SK-N-SH (cell line): Measurements from ENCODE around the gene C16orf78. TPM values are rescaled to one million over a fixed set of nuclear protein-coding genes. Genes with fewer than 3 reads are reported as not detected.

Experiments used
- CTCF ChIA-PET: fragments of 300-600, 350-600 bp; formaldehyde crosslinking; extraction: SDS; loops from one replicate; lab custom pipeline; 2021; lab: Yijun Ruan, JAX
- POLR2A ChIA-PET: fragments of 350-600 bp; sonication (Branson Sonifier 250); formaldehyde crosslinking; extraction: SDS; loops from one replicate; lab custom pipeline; 2020; ENCODE audit warnings: antibody characterized with exemption, inconsistent platforms; lab: Yijun Ruan, JAX
- DNase-seq: peaks from one replicate; pipeline ENCODE4 v3.0.0; 2012
- H2AFZ ChIP-seq: fragments of 200-600 bp; sonication (generic); 2 replicates; pipeline ENCODE4 v1.8.1; 2016; ENCODE audit warnings: antibody characterized with exemption, mild to moderate bottlenecking, low read depth
- H3F3A ChIP-seq: fragments of 200-600 bp; sonication (generic); replicated peaks from 2 replicates; pipeline ENCODE3; 2016; ENCODE audit warnings: antibody characterized with exemption, mild to moderate bottlenecking; ENCODE audit not compliant: insufficient read depth
- H3K27ac ChIP-seq, 2 experiments: fragments of 200-500 bp in 1 of 2; fragments of 200-600 bp in 1 of 2; sonication (Bioruptor generic) in 1 of 2; sonication (generic), shearing (Covaris generic) in 1 of 2; 2 replicates each; pipeline versions ENCODE4 v1.5.1 to v1.6.1; 2014 to 2016; ENCODE audit warnings: low read depth in 2 of 2, inconsistent platforms in 1 of 2, low read length in 1 of 2, mild to moderate bottlenecking in 1 of 2, mixed read lengths in 1 of 2
- H3K27me3 ChIP-seq: fragments of 200-600 bp; sonication (generic), shearing (Covaris generic); 2 replicates; pipeline ENCODE4 v1.6.1; 2016; ENCODE audit warnings: mixed run types; ENCODE audit not compliant: insufficient read depth
- H3K36me3 ChIP-seq, 2 experiments: fragments of 200-500 bp in 1 of 2; fragments of 200-600 bp in 1 of 2; sonication (Bioruptor generic) in 1 of 2; sonication (generic) in 1 of 2; replicated peaks in 1 of 2; 2 replicates each; pipeline versions ENCODE3 to v1.5.1; 2014 to 2016; ENCODE audit warnings: low read length in 1 of 2, mild to moderate bottlenecking in 1 of 2; ENCODE audit not compliant: insufficient read depth in 2 of 2, control insufficient read depth in 1 of 2
- H3K4me1 ChIP-seq, 2 experiments: fragments of 200-500 bp in 1 of 2; fragments of 200-600 bp in 1 of 2; sonication (Bioruptor generic) in 1 of 2; sonication (generic), shearing (Covaris generic) in 1 of 2; 2 replicates each; pipeline versions ENCODE4 v1.5.1 to v1.6.1; 2014 to 2016; ENCODE audit warnings: low read depth in 1 of 2, low read length in 1 of 2, mixed run types in 1 of 2; ENCODE audit not compliant: insufficient read depth in 2 of 2, control insufficient read depth in 1 of 2
- H3K4me2 ChIP-seq: fragments of 200-600 bp; sonication (generic), shearing (Covaris generic); 2 replicates; pipeline ENCODE4 v1.6.1; 2017; ENCODE audit warnings: mixed run types
- H3K4me3 ChIP-seq, 2 experiments: fragments of 200-500 bp in 1 of 2; fragments of 200-600 bp in 1 of 2; sonication (Bioruptor generic) in 1 of 2; sonication (generic), shearing (Covaris generic) in 1 of 2; 2 replicates each; pipeline versions ENCODE4 v1.5.1 to v1.8.1; 2014 to 2016; ENCODE audit warnings: low read depth in 2 of 2, inconsistent platforms in 1 of 2, low read length in 1 of 2, mild to moderate bottlenecking in 1 of 2, mixed read lengths in 1 of 2, moderate library complexity in 1 of 2
- H3K79me2 ChIP-seq: fragments of 200-600 bp; sonication (generic); 2 replicates; pipeline ENCODE4 v1.8.1; 2017; ENCODE audit warnings: mild to moderate bottlenecking; ENCODE audit not compliant: insufficient read depth
- H3K9ac ChIP-seq: fragments of 200-600 bp; sonication (generic); 2 replicates; pipeline ENCODE4 v1.6.1; 2017; ENCODE audit warnings: mixed run types
- H3K9me2 ChIP-seq: fragments of 200-600 bp; sonication (generic); 2 replicates; pipeline ENCODE4 v1.6.1; 2017; ENCODE audit warnings: mixed run types
- H3K9me3 ChIP-seq: fragments of 200-600 bp; sonication (generic); 2 replicates; pipeline ENCODE4 v1.6.1; 2017; ENCODE audit warnings: mixed run types, mild to moderate bottlenecking, moderate library complexity
- H4K20me1 ChIP-seq: fragments of 200-600 bp; sonication (generic); 2 replicates; pipeline ENCODE4 v1.6.1; 2017; ENCODE audit warnings: mild to moderate bottlenecking, mixed run types; ENCODE audit not compliant: insufficient read depth
- CHD2 ChIP-seq: fragments of 150-350 bp; IDR thresholded peaks from 2 replicates; pipeline ENCODE4 v1.6.1; 2018; ENCODE audit warnings: low read length; ENCODE audit not compliant: partially characterized antibody
- EP300 ChIP-seq, 2 experiments: IDR thresholded peaks; 2 replicates each; pipeline versions ENCODE4 v1.4.0 to v1.6.1; 2012; ENCODE audit warnings: borderline replicate concordance in 1 of 2, low read depth in 1 of 2, low read length in 1 of 2
- FOSL2 ChIP-seq: IDR thresholded peaks from 2 replicates; pipeline ENCODE4 v1.4.0; 2012; ENCODE audit warnings: low read depth, mild to moderate bottlenecking, moderate library complexity, borderline replicate concordance
- FOXM1 ChIP-seq: IDR thresholded peaks from 2 replicates; pipeline ENCODE4 v1.4.0; 2012; ENCODE audit warnings: low read depth, mild to moderate bottlenecking
- GATA2 ChIP-seq: sonication (generic); formaldehyde crosslinking; IDR thresholded peaks from 2 replicates; pipeline ENCODE4 v1.5.0; 2020; ENCODE audit warnings: mild to moderate bottlenecking, missing genetic modification reagents
- JUND ChIP-seq: IDR thresholded peaks from 2 replicates; pipeline ENCODE4 v1.4.0; 2012
- MXI1 ChIP-seq: IDR thresholded peaks from 2 replicates; pipeline ENCODE4 v1.6.1; 2012; ENCODE audit warnings: mild to moderate bottlenecking, low read depth, low read length, improper control_type of control experiment
- POLR2AphosphoS5 ChIP-seq: IDR thresholded peaks from 2 replicates; pipeline ENCODE4 v1.6.1; 2012; ENCODE audit warnings: low read depth, low read length
- RCOR1 ChIP-seq: fragments of 150-350 bp; IDR thresholded peaks from 2 replicates; pipeline ENCODE4 v1.6.1; 2017; ENCODE audit warnings: antibody characterized with exemption, low read length
- RXRA ChIP-seq: IDR thresholded peaks from 2 replicates; pipeline ENCODE4 v1.4.0; 2012; ENCODE audit warnings: low read depth, mild to moderate bottlenecking, borderline replicate concordance
- SIN3A ChIP-seq: IDR thresholded peaks from 2 replicates; pipeline ENCODE4 v1.6.1; 2012; ENCODE audit warnings: low read depth, mild to moderate bottlenecking, low read length, moderate library complexity, borderline replicate concordance
- SMC3 ChIP-seq: IDR thresholded peaks from 2 replicates; pipeline ENCODE4 v1.6.1; 2012; ENCODE audit warnings: low read depth, low read length, improper control_type of control experiment
- TAF1 ChIP-seq: IDR thresholded peaks from 2 replicates; pipeline ENCODE4 v1.6.1; 2012; ENCODE audit warnings: low read depth, mild to moderate bottlenecking, low read length, moderate library complexity, borderline replicate concordance
- TEAD4 ChIP-seq: IDR thresholded peaks from 2 replicates; pipeline ENCODE4 v1.4.0; 2012; ENCODE audit warnings: mild to moderate bottlenecking, borderline replicate concordance; ENCODE audit not compliant: insufficient read depth
- YY1 ChIP-seq: IDR thresholded peaks from 2 replicates; pipeline ENCODE4 v1.4.0; 2012; ENCODE audit warnings: low read depth, mild to moderate bottlenecking
- WGBS: methylation state at CpG from one replicate; pipeline ENCODE4 v1.1.6; 2017; ENCODE audit warnings: low lambda C conversion rate; 5-methylcytosine and 5-hydroxymethylcytosine counted together
- polyA plus RNA-seq, 3 experiments: library from polyadenylated mRNA; depleted of rRNA; stranded (reverse); fragments of >200 nt; gene quantifications; 2 replicates each; pipeline ENCODE4 v1.2.3, GENCODE V29; 2012
- TF ChIP-seq, protein P1 (sequence below): IDR thresholded peaks from 2 replicates; pipeline ENCODE4 v1.6.1; 2012; ENCODE audit warnings: mild to moderate bottlenecking, low read depth, low read length, moderate library complexity
- TF ChIP-seq, protein P2 (sequence below): IDR thresholded peaks from 2 replicates; pipeline ENCODE4 v1.4.0; 2012; ENCODE audit warnings: low read depth
- TF ChIP-seq, protein P3 (sequence below): fragments of 150-350 bp; IDR thresholded peaks from 2 replicates; pipeline ENCODE4 v1.6.1; 2016; ENCODE audit warnings: mild to moderate bottlenecking, low read depth, low read length
- TF ChIP-seq, protein P4 (sequence below): IDR thresholded peaks from 2 replicates; pipeline ENCODE4; 2012

The C16orf78 gene
- polyA plus RNA-seq, 1 of the 3 experiments (the other 2 are of a cell fraction), result not detected

DNA sequence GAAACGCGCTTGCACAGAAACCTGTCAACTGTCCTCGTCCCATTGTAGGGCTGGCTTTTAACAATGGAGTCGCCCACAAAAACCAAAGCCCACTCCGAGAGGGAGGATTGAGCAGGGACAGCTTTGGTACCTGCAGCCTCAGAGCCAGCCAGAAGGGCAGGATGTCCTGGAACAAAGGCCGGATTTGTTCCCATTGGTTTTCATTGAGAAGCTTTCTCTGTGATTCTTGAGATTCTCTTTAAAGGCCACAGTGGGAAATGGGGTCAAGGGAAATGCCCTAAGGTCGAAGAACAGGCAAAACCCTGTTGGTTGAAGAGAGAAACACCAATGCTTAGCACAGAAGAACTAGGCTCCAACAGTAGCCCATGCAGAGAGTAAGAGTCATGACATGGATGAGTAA, 65.4 kb downstream of the C16orf78 start:
- Histone ChIP-seq H3K36me3 (no peaks in the 10 kb centered on the region), H3K4me1 (no peaks in the 10 kb centered on the region; a peak in 1 of 4 replicates), H3K9me3 (no peaks in the 10 kb centered on the region), H2AFZ (no peak overlapping the region), H3K9ac (no peak overlapping the region), H3K27me3 (no peaks in the 10 kb centered on the region), H3K27ac (no peak overlapping the region), H4K20me1 (no peaks in the 10 kb centered on the region), H3K79me2 (no peaks in the 10 kb centered on the region), H3K4me3 (no peak overlapping the region), H3F3A (no peaks in the 10 kb centered on the region), H3K9me2 (no peaks in the 10 kb centered on the region), H3K4me2 (no peak overlapping the region)
- no peak for TF ChIP-seq POLR2AphosphoS5
- no peak for TF ChIP-seq GATA2 (CRISPR knock-in tag)
- TF ChIP-seq RCOR1, result no peak
- no peak for TF ChIP-seq FOSL2
- WGBS, result 31% methylated on average over 7 of the region's 7 CpGs
- DNase-seq, result no peak
- ChIA-PET CTCF (interaction anchor here (1.1 kb wide), 1 partner anchor 31 kb away, joined by 3 read pairs; no protein-coding TSS in a partner anchor), POLR2A (no interaction called here)

DNA sequence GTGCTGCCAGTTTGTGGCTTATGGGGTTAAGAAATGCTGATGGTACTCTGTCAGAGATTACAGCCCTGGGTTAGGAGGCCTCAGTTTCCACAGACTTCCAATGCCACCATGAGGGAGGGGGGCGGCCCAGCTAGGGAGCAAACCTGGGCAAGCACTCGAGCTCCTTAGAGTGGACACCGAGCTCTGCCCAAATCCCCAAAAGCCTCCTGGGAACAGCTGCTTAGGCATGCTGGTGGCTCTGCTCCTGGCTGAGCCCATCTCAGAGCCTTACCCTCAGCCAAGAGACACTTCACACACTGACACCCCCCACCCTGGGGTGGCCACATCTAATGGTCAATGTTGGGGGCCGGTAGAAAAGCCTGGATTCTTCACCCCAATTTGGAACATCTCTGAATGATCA, 66.1 kb downstream of the C16orf78 start:
- CTCF ChIA-PET, result interaction anchor here (0.6 to 2.7 kb wide), 4 partner anchors 13 to 482 kb away, joined by 3 to 11 read pairs (median 3); no protein-coding TSS in a partner anchor
- TF ChIP-seq TAF1, result no peak
- TF ChIP-seq, protein P1, sequence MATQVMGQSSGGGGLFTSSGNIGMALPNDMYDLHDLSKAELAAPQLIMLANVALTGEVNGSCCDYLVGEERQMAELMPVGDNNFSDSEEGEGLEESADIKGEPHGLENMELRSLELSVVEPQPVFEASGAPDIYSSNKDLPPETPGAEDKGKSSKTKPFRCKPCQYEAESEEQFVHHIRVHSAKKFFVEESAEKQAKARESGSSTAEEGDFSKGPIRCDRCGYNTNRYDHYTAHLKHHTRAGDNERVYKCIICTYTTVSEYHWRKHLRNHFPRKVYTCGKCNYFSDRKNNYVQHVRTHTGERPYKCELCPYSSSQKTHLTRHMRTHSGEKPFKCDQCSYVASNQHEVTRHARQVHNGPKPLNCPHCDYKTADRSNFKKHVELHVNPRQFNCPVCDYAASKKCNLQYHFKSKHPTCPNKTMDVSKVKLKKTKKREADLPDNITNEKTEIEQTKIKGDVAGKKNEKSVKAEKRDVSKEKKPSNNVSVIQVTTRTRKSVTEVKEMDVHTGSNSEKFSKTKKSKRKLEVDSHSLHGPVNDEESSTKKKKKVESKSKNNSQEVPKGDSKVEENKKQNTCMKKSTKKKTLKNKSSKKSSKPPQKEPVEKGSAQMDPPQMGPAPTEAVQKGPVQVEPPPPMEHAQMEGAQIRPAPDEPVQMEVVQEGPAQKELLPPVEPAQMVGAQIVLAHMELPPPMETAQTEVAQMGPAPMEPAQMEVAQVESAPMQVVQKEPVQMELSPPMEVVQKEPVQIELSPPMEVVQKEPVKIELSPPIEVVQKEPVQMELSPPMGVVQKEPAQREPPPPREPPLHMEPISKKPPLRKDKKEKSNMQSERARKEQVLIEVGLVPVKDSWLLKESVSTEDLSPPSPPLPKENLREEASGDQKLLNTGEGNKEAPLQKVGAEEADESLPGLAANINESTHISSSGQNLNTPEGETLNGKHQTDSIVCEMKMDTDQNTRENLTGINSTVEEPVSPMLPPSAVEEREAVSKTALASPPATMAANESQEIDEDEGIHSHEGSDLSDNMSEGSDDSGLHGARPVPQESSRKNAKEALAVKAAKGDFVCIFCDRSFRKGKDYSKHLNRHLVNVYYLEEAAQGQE, result no peak
- no peak for TF ChIP-seq CHD2
- no peak for TF ChIP-seq TEAD4
- TF ChIP-seq, protein P2, sequence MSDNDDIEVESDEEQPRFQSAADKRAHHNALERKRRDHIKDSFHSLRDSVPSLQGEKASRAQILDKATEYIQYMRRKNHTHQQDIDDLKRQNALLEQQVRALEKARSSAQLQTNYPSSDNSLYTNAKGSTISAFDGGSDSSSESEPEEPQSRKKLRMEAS, result no peak
- TF ChIP-seq FOXM1, result no peak
- TF ChIP-seq, protein P3, sequence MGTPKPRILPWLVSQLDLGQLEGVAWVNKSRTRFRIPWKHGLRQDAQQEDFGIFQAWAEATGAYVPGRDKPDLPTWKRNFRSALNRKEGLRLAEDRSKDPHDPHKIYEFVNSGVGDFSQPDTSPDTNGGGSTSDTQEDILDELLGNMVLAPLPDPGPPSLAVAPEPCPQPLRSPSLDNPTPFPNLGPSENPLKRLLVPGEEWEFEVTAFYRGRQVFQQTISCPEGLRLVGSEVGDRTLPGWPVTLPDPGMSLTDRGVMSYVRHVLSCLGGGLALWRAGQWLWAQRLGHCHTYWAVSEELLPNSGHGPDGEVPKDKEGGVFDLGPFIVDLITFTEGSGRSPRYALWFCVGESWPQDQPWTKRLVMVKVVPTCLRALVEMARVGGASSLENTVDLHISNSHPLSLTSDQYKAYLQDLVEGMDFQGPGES, result no peak
- TF ChIP-seq FOSL2, result no peak
- TF ChIP-seq GATA2 (CRISPR knock-in tag), result no peak
- no peak for TF ChIP-seq JUND
- no peak for TF ChIP-seq EP300 (IDR thresholded peaks at IDR 0.05; ENCODE audit: borderline replicate concordance in 1 of 2, low read depth in 1 of 2, low read length in 1 of 2)
- TF ChIP-seq RXRA, result no peak
- TF ChIP-seq SMC3, result no peak
- TF ChIP-seq YY1, result no peak
- TF ChIP-seq MXI1, result no peak
- no peak for TF ChIP-seq SIN3A
- TF ChIP-seq, protein P4, sequence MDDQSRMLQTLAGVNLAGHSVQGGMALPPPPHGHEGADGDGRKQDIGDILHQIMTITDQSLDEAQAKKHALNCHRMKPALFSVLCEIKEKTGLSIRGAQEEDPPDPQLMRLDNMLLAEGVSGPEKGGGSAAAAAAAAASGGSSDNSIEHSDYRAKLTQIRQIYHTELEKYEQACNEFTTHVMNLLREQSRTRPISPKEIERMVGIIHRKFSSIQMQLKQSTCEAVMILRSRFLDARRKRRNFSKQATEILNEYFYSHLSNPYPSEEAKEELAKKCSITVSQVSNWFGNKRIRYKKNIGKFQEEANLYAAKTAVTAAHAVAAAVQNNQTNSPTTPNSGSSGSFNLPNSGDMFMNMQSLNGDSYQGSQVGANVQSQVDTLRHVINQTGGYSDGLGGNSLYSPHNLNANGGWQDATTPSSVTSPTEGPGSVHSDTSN, result no peak

More for the DNA sequence above, 66.1 kb downstream of the C16orf78 start:
- no peaks in the 10 kb centered on the region for H3K9me3 ChIP-seq
- no peaks in the 10 kb centered on the region for H4K20me1 ChIP-seq
- H3K4me1 ChIP-seq, result no peaks in the 10 kb centered on the region; a peak in 1 of 4 replicates
- POLR2A ChIA-PET, result no interaction called here
- no peak for DNase-seq
- H3K4me3 ChIP-seq, result no peak overlapping the region
- no peak overlapping the region for H2AFZ ChIP-seq
- H3K4me2 ChIP-seq, result no peak overlapping the region
- H3K9ac ChIP-seq, result no peak overlapping the region
- WGBS, result no CpG with 5 or more reads among the region's 4 CpGs
- H3K27me3 ChIP-seq, result no peaks in the 10 kb centered on the region
- no peaks in the 10 kb centered on the region for H3F3A ChIP-seq
- H3K27ac ChIP-seq, result no peak overlapping the region
- no peaks in the 10 kb centered on the region for H3K79me2 ChIP-seq
- H3K36me3 ChIP-seq, result no peaks in the 10 kb centered on the region
- H3K9me2 ChIP-seq, result no peaks in the 10 kb centered on the region
